GM12878 (cell line): Measurements from ENCODE around the gene HPX. TPM values are rescaled to one million over a fixed set of nuclear protein-coding genes. Genes with fewer than 3 reads are reported as not detected.

Experiments
- ATAC-seq: fragments of 200-7000 bp; cut with Tn5 transposase; 3 replicates; pipeline ENCODE4 v1.9.1; 2020; ENCODE audit warnings: mild to moderate bottlenecking, moderate library complexity
- BruUV-seq: library from RNA; stranded (reverse); fragments of 400-500 nt; replicated peaks from 2 replicates; lab custom pipeline; 2021; lab: Mats Ljungman, UMichigan
- CTCF ChIA-PET: fragments of 300-600 bp; sonication (Branson Sonifier 250); formaldehyde crosslinking; extraction: SDS; loops from one replicate; lab custom pipeline; 2021; ENCODE audit warnings: inconsistent platforms; lab: Yijun Ruan, JAX
- POLR2A ChIA-PET: fragments of 350-600 bp; formaldehyde crosslinking; extraction: SDS; loops from one replicate; lab custom pipeline; 2021; ENCODE audit warnings: inconsistent platforms; lab: Charles Lee
- RAD21 ChIA-PET: fragments of 300-600 bp; sonication (Branson Sonifier 250); formaldehyde crosslinking; loops from one replicate; lab custom pipeline; 2023; ENCODE audit warnings: antibody characterized with exemption; ENCODE audit not compliant: unreplicated experiment; lab: Charles Lee
- SMC1A ChIA-PET: fragments of 300-600 bp; sonication (Branson Sonifier 250); formaldehyde crosslinking; loops from one replicate; lab custom pipeline; 2023; ENCODE audit not compliant: unreplicated experiment, uncharacterized antibody; lab: Charles Lee
- DNase-seq: peaks from one replicate; pipeline ENCODE4 v3.0.0-alpha.2; 2011; ENCODE audit warnings: low read depth, low spot score
- FAIRE-seq: peaks from 3 replicates; lab custom pipeline; 2011; peaks lifted over from hg19 to GRCh38; lab: Jason Lieb, UNC
- H2AFZ ChIP-seq: 2 replicates; pipeline ENCODE4 v1.6.0; 2011; ENCODE audit warnings: low read depth, low read length, control low read depth; ENCODE audit not compliant: control insufficient read depth
- H3K27ac ChIP-seq: 2 replicates; pipeline ENCODE4 v1.5.1; 2011; ENCODE audit warnings: control low read depth; ENCODE audit not compliant: control insufficient read depth, insufficient read depth
- H3K27me3 ChIP-seq, 2 experiments: replicated peaks in 1 of 2; 2 replicates each; pipeline versions ENCODE4 v1.6.0 to v1.6.1; 2011; ENCODE audit warnings: low read length in 1 of 2; ENCODE audit not compliant: control insufficient read depth in 2 of 2, insufficient read depth in 2 of 2
- H3K36me3 ChIP-seq, 2 experiments: 2 replicates each; pipeline ENCODE4 v1.5.1; 2011; ENCODE audit warnings: low read length in 1 of 2; ENCODE audit not compliant: control insufficient read depth in 2 of 2, insufficient read depth in 2 of 2
- H3K4me1 ChIP-seq: 2 replicates; pipeline ENCODE4 v1.6.1; 2011; ENCODE audit warnings: mild to moderate bottlenecking, low read length, moderate library complexity, mixed read lengths; ENCODE audit not compliant: control insufficient read depth, insufficient read depth
- H3K4me2 ChIP-seq: 2 replicates; pipeline ENCODE4 v1.6.0; 2011; ENCODE audit warnings: control low read depth; ENCODE audit not compliant: control insufficient read depth, insufficient read depth
- H3K4me3 ChIP-seq: fragments of 200-600 bp; sonication (generic); 2 replicates; pipeline ENCODE4 v1.5.1; 2016
- H3K79me2 ChIP-seq: 2 replicates; pipeline ENCODE4 v1.6.0; 2011; ENCODE audit warnings: low read length; ENCODE audit not compliant: control insufficient read depth, insufficient read depth
- H3K9ac ChIP-seq: 2 replicates; pipeline ENCODE4 v1.8.0; 2011; ENCODE audit warnings: low read length, control low read depth, mixed read lengths; ENCODE audit not compliant: control insufficient read depth, insufficient read depth
- H3K9me3 ChIP-seq: replicated peaks from 3 replicates; pipeline ENCODE4 v1.5.1; 2011; ENCODE audit warnings: mild to moderate bottlenecking, low read length; ENCODE audit not compliant: control insufficient read depth, insufficient read depth
- H4K20me1 ChIP-seq: 2 replicates; pipeline ENCODE4 v1.6.0; 2011; ENCODE audit not compliant: control insufficient read depth, insufficient read depth
- ATF7 ChIP-seq: fragments of 450-650 bp; IDR thresholded peaks from 2 replicates; pipeline ENCODE4 v1.6.1; 2016; ENCODE audit warnings: low read depth, mild to moderate bottlenecking
- CHD2 ChIP-seq: IDR thresholded peaks from 2 replicates; pipeline ENCODE4 v1.6.1; 2011; ENCODE audit warnings: low read depth, low read length, improper control_type of control experiment, borderline replicate concordance
- EED ChIP-seq: sonication (generic); IDR thresholded peaks from 2 replicates; pipeline ENCODE4 v1.6.1; 2016; ENCODE audit warnings: antibody characterized with exemption, low read depth
- ESRRA ChIP-seq: IDR thresholded peaks from 2 replicates; pipeline ENCODE4 v1.6.1; 2012; ENCODE audit warnings: mild to moderate bottlenecking, low read length, improper control_type of control experiment
- FOXK2 ChIP-seq: fragments of 450-650 bp; IDR thresholded peaks from 2 replicates; pipeline ENCODE4 v1.6.1; 2017; ENCODE audit warnings: mild to moderate bottlenecking, moderate library complexity
- JUND ChIP-seq: IDR thresholded peaks from 2 replicates; pipeline ENCODE4 v1.6.1; 2012; ENCODE audit warnings: low read depth, mild to moderate bottlenecking, low read length, improper control_type of control experiment, moderate library complexity
- NR2F1 ChIP-seq: fragments of 450-650 bp; conservative IDR thresholded peaks from 2 replicates; pipeline ENCODE4 v1.6.1; 2017; ENCODE audit warnings: mild to moderate bottlenecking
- SRF ChIP-seq, 2 experiments: IDR thresholded peaks; 2 replicates each; pipeline ENCODE4 v1.6.1; 2011; ENCODE audit warnings: low read depth in 2 of 2, low read length in 2 of 2, mild to moderate bottlenecking in 1 of 2, moderate library complexity in 1 of 2
- ZNF217 ChIP-seq: fragments of 450-650 bp; IDR thresholded peaks from 2 replicates; pipeline ENCODE4 v1.6.1; 2017; ENCODE audit warnings: antibody characterized with exemption, mild to moderate bottlenecking
- WGBS: methylation state at CpG from one replicate; pipeline ENCODE4 v1.1.6; 2016; ENCODE audit warnings: low lambda C conversion rate; ENCODE audit not compliant: insufficient replicate concordance, insufficient coverage; ENCODE audit errors: missing lambda C conversion rate; 5-methylcytosine and 5-hydroxymethylcytosine counted together
- in situ Hi-C: fragments of 300-500 bp; cut with MboI; formaldehyde crosslinking; loops from 9 replicates; pipeline ENCODE4 v1.14.3; 2018; ENCODE audit warnings: mixed read lengths
- intact Hi-C: fragments of 100-400 bp; cut with micrococcal nuclease; formaldehyde crosslinking; loops from one replicate; pipeline ENCODE4 v1.14.2; 2022; ENCODE audit not compliant: unreplicated experiment
- polyA plus RNA-seq, 11 experiments: library from polyadenylated mRNA; depleted of rRNA in 4 of 11; unstranded in 6 of 11; stranded (reverse) in 5 of 11; fragments of >200 nt; fragmentation: Nextera tagmentation in 4 of 11; fragmentation: Illumina TruSeq in 1 of 11; extraction: Ambion mirVana in 4 of 11; extraction: Trizol in 1 of 11; gene quantifications; 1 replicate in 1 of 11; 2 replicates in 10 of 11; pipeline versions ENCODE4 v1.2.1 to v1.2.3, GENCODE V29; 2011 to 2016; ENCODE audit warnings: inconsistent platforms in 2 of 11, missing spikeins in 2 of 11, low read depth in 1 of 11
- total RNA-seq, 4 experiments: library from RNA; depleted of rRNA in 3 of 4; stranded (reverse); fragments of >200 nt in 3 of 4; fragmentation: Illumina TruSeq in 1 of 4; extraction: Trizol in 1 of 4; gene quantifications; 2 replicates each; pipeline versions ENCODE4 v1.2.1 to v1.2.3, GENCODE V29; 2013 to 2021
- TF ChIP-seq, protein P1 (sequence below): fragments of 450-650 bp; IDR thresholded peaks from 2 replicates; pipeline ENCODE4 v1.6.1; 2017; ENCODE audit warnings: borderline replicate concordance
- TF ChIP-seq, protein P2 (sequence below): fragments of 450-650 bp; IDR thresholded peaks from 2 replicates; pipeline ENCODE4 v1.6.1; 2017; ENCODE audit warnings: mild to moderate bottlenecking, moderate library complexity
- TF ChIP-seq, protein P3 (sequence below): fragments of 450-650 bp; IDR thresholded peaks from 2 replicates; pipeline ENCODE4 v1.6.1; 2017; ENCODE audit warnings: antibody characterized with exemption, mild to moderate bottlenecking, moderate library complexity
- TF ChIP-seq, protein P4 (sequence below): IDR thresholded peaks from 2 replicates; pipeline ENCODE4 v1.6.1; 2012; ENCODE audit warnings: low read depth, low read length, improper control_type of control experiment

The HPX gene
- total and polyA plus RNA-seq, 10 of the 15 experiments (the other 5 are each of a cell fraction or from before 2014, with no cell fraction given): 0.08 to 1.7 (median 0.18) TPM; not detected in 1

DNA sequence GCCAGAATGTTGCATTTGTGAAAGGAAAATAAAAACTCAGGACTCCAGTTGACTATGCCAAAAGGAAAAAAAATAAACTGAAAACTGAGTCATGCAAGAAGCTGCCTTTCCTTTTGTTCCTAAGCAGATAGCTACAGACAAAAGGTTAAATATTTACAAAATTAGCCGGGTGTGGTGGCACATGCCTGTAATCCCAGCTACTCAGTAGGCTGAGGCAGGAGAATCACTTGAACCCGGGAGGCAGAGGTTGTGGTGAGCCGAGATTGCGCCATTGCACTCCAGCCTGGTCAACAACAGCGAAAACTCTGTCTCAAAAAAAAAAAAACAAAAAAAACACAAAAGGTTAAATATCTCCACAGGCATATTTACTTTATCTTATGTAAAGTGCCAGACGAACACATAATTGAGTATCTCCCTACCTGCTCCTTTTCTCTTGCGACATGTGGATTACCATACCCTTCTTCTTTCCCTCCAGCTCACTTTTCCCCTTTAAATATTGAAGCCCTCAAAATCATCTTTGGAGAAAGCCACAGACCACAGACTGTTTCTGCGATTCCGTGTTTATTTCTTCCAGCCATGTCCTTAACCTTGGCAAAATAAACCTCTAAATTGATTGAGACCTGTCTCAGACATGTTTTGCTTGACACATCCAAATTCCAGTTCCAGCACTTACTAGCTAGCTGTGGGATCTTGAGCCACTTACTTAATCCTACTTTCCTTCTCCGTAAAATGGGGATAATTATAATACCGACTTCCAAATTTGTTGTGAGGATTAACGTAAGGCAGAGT is 52.8 kb downstream of the HPX start:
- 96% methylated on average over 12 of the region's 12 CpGs for whole genome bisulfite sequencing
- no peak overlapping the region for H3K27ac ChIP-seq
- no peaks in the 10 kb centered on the region for H3K79me2 ChIP-seq
- H3K4me2 ChIP-seq: no peak overlapping the region
- SMC1A ChIA-PET: interaction anchor here (0.8 to 2.7 kb wide), 5 partner anchors 9 to 117 kb away, joined by 3 to 25 read pairs (median 4); no protein-coding TSS in a partner anchor
- H2AFZ ChIP-seq: no peak overlapping the region
- POLR2A ChIA-PET: interaction anchor here (0.8 to 3.6 kb wide), 5 partner anchors 9 to 100 kb away, joined by 3 to 21 read pairs (median 5); partner anchors contain the start of genes ARFIP2 and TIMM10B
- CTCF ChIA-PET: interaction anchor here (0.8 to 4.2 kb wide), 12 partner anchors 9 to 366 kb away, joined by 3 to 44 read pairs (median 4); no protein-coding TSS in a partner anchor
- H3K4me1 ChIP-seq: peaks cover 6% of the 10 kb centered on the region
- RAD21 ChIA-PET: interaction anchor here (1.1 to 2.0 kb wide), 3 partner anchors 9 to 56 kb away, joined by 3 to 12 read pairs (median 4); no protein-coding TSS in a partner anchor
- no peaks in the 10 kb centered on the region for H3K9me3 ChIP-seq
- BruUV-seq: no TSS peak
- H4K20me1 ChIP-seq: no peaks in the 10 kb centered on the region
- no peak for DNase-seq
- in situ Hi-C loops: loop anchor here (10.0 kb wide), 1 partner anchor 287 kb away; no protein-coding TSS in a partner anchor
- no peaks in the 10 kb centered on the region for H3K36me3 ChIP-seq
- no peak for ATAC-seq
- no peak overlapping the region for H3K9ac ChIP-seq
- no peak overlapping the region for H3K4me3 ChIP-seq
- no peak for FAIRE-seq
- intact Hi-C loops: loop anchor here (10.0 kb wide), 1 partner anchor 217 kb away; the partner anchor contains the start of genes ILK and RRP8
- H3K27me3 ChIP-seq: no peaks in the 10 kb centered on the region
- TF ChIP-seq FOXK2: no peak
- TF ChIP-seq, protein P1, sequence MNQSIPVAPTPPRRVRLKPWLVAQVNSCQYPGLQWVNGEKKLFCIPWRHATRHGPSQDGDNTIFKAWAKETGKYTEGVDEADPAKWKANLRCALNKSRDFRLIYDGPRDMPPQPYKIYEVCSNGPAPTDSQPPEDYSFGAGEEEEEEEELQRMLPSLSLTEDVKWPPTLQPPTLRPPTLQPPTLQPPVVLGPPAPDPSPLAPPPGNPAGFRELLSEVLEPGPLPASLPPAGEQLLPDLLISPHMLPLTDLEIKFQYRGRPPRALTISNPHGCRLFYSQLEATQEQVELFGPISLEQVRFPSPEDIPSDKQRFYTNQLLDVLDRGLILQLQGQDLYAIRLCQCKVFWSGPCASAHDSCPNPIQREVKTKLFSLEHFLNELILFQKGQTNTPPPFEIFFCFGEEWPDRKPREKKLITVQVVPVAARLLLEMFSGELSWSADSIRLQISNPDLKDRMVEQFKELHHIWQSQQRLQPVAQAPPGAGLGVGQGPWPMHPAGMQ: no peak
- no peak for TF ChIP-seq JUND
- no peak for TF ChIP-seq SRF (IDR thresholded peaks at IDR 0.05; ENCODE audit: low read depth in 2 of 2, low read length in 2 of 2)
- no peak for TF ChIP-seq CHD2
- TF ChIP-seq EED: no peak
- TF ChIP-seq, protein P2, sequence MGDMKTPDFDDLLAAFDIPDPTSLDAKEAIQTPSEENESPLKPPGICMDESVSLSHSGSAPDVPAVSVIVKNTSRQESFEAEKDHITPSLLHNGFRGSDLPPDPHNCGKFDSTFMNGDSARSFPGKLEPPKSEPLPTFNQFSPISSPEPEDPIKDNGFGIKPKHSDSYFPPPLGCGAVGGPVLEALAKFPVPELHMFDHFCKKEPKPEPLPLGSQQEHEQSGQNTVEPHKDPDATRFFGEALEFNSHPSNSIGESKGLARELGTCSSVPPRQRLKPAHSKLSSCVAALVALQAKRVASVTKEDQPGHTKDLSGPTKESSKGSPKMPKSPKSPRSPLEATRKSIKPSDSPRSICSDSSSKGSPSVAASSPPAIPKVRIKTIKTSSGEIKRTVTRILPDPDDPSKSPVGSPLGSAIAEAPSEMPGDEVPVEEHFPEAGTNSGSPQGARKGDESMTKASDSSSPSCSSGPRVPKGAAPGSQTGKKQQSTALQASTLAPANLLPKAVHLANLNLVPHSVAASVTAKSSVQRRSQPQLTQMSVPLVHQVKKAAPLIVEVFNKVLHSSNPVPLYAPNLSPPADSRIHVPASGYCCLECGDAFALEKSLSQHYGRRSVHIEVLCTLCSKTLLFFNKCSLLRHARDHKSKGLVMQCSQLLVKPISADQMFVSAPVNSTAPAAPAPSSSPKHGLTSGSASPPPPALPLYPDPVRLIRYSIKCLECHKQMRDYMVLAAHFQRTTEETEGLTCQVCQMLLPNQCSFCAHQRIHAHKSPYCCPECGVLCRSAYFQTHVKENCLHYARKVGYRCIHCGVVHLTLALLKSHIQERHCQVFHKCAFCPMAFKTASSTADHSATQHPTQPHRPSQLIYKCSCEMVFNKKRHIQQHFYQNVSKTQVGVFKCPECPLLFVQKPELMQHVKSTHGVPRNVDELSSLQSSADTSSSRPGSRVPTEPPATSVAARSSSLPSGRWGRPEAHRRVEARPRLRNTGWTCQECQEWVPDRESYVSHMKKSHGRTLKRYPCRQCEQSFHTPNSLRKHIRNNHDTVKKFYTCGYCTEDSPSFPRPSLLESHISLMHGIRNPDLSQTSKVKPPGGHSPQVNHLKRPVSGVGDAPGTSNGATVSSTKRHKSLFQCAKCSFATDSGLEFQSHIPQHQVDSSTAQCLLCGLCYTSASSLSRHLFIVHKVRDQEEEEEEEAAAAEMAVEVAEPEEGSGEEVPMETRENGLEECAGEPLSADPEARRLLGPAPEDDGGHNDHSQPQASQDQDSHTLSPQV: no peak
- no peak for TF ChIP-seq ZNF217
- no peak for TF ChIP-seq NR2F1
- TF ChIP-seq, protein P3, sequence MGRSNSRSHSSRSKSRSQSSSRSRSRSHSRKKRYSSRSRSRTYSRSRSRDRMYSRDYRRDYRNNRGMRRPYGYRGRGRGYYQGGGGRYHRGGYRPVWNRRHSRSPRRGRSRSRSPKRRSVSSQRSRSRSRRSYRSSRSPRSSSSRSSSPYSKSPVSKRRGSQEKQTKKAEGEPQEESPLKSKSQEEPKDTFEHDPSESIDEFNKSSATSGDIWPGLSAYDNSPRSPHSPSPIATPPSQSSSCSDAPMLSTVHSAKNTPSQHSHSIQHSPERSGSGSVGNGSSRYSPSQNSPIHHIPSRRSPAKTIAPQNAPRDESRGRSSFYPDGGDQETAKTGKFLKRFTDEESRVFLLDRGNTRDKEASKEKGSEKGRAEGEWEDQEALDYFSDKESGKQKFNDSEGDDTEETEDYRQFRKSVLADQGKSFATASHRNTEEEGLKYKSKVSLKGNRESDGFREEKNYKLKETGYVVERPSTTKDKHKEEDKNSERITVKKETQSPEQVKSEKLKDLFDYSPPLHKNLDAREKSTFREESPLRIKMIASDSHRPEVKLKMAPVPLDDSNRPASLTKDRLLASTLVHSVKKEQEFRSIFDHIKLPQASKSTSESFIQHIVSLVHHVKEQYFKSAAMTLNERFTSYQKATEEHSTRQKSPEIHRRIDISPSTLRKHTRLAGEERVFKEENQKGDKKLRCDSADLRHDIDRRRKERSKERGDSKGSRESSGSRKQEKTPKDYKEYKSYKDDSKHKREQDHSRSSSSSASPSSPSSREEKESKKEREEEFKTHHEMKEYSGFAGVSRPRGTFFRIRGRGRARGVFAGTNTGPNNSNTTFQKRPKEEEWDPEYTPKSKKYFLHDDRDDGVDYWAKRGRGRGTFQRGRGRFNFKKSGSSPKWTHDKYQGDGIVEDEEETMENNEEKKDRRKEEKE: no peak
- no peak for TF ChIP-seq ATF7
- no peak for TF ChIP-seq ESRRA
- TF ChIP-seq, protein P4, sequence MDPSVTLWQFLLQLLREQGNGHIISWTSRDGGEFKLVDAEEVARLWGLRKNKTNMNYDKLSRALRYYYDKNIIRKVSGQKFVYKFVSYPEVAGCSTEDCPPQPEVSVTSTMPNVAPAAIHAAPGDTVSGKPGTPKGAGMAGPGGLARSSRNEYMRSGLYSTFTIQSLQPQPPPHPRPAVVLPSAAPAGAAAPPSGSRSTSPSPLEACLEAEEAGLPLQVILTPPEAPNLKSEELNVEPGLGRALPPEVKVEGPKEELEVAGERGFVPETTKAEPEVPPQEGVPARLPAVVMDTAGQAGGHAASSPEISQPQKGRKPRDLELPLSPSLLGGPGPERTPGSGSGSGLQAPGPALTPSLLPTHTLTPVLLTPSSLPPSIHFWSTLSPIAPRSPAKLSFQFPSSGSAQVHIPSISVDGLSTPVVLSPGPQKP: no peak
